Measurements from ENCODE around the gene LACTB. TPM values are rescaled to one million over a fixed set of nuclear protein-coding genes. Genes with fewer than 3 reads are reported as not detected.

The LACTB gene
- total and polyA plus RNA-seq, 2 experiments from 2014 or later, result 27.3 to 35.8 TPM

DNA sequence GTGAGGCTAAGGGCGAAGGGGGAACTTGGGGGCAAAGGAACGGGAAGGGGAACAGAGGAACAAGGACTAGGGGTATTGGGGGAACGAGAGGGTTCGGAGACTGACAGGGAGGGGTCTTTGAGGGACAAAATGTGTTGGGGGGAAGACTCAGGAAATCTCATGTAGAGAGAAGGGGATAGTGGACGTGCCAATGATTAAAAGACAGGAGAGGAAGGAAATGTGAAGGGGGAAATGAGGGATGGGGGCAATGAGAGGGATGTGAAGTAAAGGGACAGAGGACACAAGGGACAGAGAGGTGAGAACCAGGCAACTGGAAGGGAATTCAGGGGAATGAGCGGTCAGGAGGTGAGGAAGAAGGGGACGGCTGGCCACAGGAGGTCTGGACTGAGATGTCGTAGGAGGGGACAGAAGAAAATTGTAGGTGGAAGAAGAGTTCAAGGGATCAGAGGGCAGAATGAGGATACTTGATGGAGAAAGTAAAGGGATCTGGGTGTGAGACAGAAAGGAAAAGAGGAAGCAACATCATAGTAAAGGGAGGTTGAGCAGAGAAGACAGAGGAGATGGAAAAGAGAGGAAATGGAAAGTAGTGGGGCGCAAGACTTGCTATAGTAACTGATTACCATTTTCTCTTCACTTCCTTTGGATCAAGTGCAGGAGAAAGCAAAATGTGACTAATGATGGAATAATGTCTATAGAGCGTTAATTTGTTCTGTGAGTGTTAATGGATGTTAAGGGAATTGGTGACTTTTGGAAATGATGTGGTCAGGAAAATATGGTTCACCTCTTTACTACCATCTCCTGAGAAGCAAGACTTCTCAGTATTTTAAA lies 68.5 kb downstream of the LACTB start:
- H3K4me3 ChIP-seq, result peak overlapping the region; percentile 86
- no peaks in the 10 kb centered on the region for H3K36me3 ChIP-seq (ENCODE audit: low read depth)
- no peaks in the 10 kb centered on the region for H3K9me2 ChIP-seq (ENCODE audit: insufficient read depth)
- WGBS, 2 experiments (ENCODE audit: low coverage in 1 of 2, low lambda C conversion rate in 2 of 2, missing lambda C conversion rate in 2 of 2), result 1 to 3% methylated on average over 6 to 10 of the region's 10 CpGs
- in situ Hi-C loops (cut with MboI), result no loop called here
- H3K4me2 ChIP-seq (ENCODE audit: unreplicated experiment), result peak overlapping the region; percentile 85
- peaks cover 43% of the 10 kb centered on the region for H3F3A ChIP-seq (ENCODE audit: insufficient read depth)
- no peaks in the 10 kb centered on the region for H3K9me3 ChIP-seq (ENCODE audit: low read depth)
- DNase-seq, result peak; percentile 49
- TF ChIP-seq EZH2 (IDR thresholded peaks at IDR 0.05; ENCODE audit: insufficient read depth, poor library complexity, severe bottlenecking), result no peak
- TF ChIP-seq EZH2phosphoT487 (IDR thresholded peaks at IDR 0.05; ENCODE audit: insufficient read depth, low read depth), result no peak
- no peaks in the 10 kb centered on the region for H4K20me1 ChIP-seq (ENCODE audit: insufficient read depth)
- H3K4me1 ChIP-seq (ENCODE audit: insufficient read depth), result peaks cover 55% of the 10 kb centered on the region
- H3K27me3 ChIP-seq (replicated peaks; ENCODE audit: insufficient read depth), result no peaks in the 10 kb centered on the region
- peak overlapping the region; percentile 78 for H2AFZ ChIP-seq
- peak overlapping the region; percentile 83 for H3K9ac ChIP-seq
- peak overlapping the region; percentile 41 for H3K27ac ChIP-seq
- peaks cover 57% of the 10 kb centered on the region for H3K79me2 ChIP-seq (ENCODE audit: insufficient read depth)

DNA sequence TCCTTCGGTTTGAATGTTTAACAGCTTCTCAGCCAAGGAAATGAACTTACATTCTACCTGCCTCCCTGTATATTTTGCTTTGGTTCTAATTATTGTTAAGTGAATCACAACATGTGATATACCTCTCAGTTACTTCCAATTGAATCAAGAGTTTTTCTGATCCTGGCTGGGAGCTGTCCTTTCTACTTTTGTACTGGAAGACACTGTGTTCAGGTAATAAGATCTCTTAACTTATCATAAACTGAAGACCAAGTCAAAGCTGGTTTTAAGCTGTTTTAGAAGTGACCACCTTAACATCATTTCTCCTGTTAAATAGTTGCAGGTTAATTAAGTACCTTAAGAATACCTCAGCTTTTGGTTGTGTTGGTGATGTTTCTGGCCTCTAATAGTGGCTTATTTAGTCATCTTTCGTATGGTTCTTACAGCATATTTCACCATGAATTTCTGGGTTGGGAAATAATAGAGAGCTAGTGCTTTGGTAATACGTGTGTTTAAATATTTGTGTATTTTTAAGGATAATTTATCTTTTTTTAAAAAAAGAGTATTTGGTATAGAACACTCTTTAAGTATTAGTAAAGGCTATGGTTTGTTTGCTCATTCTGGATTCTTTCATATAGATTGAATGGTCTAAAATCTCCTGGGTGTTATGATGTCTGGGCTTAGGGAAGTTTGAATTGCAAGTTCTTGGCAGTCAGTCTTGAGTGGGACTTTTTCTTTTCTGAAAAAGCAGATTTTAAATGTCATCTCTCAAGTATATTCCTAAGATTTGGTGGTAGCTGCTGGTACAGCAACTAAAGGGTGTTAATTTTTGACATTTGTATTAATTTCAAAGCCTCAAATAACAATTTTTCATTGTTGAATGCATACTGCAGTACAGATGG lies 69.3 kb downstream of the LACTB start:
- peaks cover 36% of the 10 kb centered on the region for H3F3A ChIP-seq (ENCODE audit: insufficient read depth)
- peak; percentile 48 for DNase-seq
- H3K27ac ChIP-seq, result peak overlapping the region; percentile 41

More for the DNA sequence above, 69.3 kb downstream of the LACTB start:
- Histone ChIP-seq H3K4me1 (ENCODE audit: insufficient read depth) (peaks cover 46% of the 10 kb centered on the region), H3K27me3 (replicated peaks; ENCODE audit: insufficient read depth) (no peaks in the 10 kb centered on the region), H4K20me1 (ENCODE audit: insufficient read depth) (no peaks in the 10 kb centered on the region), H3K9me2 (ENCODE audit: insufficient read depth) (no peaks in the 10 kb centered on the region), H3K36me3 (ENCODE audit: low read depth) (no peaks in the 10 kb centered on the region), H3K4me2 (ENCODE audit: unreplicated experiment) (peak overlapping the region; percentile 85), H2AFZ (no peak overlapping the region), H3K79me2 (ENCODE audit: insufficient read depth) (peaks cover 66% of the 10 kb centered on the region), H3K4me3 (peak overlapping the region; percentile 86), H3K9ac (peak overlapping the region; percentile 83), H3K9me3 (ENCODE audit: low read depth) (no peaks in the 10 kb centered on the region)
- in situ Hi-C loops (cut with MboI), result no loop called here
- TF ChIP-seq EZH2phosphoT487 (IDR thresholded peaks at IDR 0.05; ENCODE audit: insufficient read depth, low read depth) (no peak), EZH2 (IDR thresholded peaks at IDR 0.05; ENCODE audit: insufficient read depth, poor library complexity, severe bottlenecking) (no peak)
- WGBS, 2 experiments (ENCODE audit: low coverage in 1 of 2, low lambda C conversion rate in 2 of 2, missing lambda C conversion rate in 2 of 2), result 60 to 62% methylated on average over 3 of the region's 3 CpGs

Other genes starting within 250 kb of the LACTB start
- 1,935 and 2,012 TPM in 2 replicates for gene TPM1, start 79.1 kb upstream of the LACTB start, total RNA-seq (2014; rRNA removed; shearing (Covaris generic))
- gene TPM1, start 79.1 kb upstream of the LACTB start, polyA plus RNA-seq (2016; fragmentation: Nextera tagmentation; extraction: Ambion mirVana), result 3,029 and 3,072 TPM in 2 replicates
- gene RPS27L, start 35.6 kb downstream of the LACTB start, total RNA-seq (2014; rRNA removed; shearing (Covaris generic)), result 110 and 151 TPM in 2 replicates
- gene RPS27L, start 35.6 kb downstream of the LACTB start, polyA plus RNA-seq (2016; fragmentation: Nextera tagmentation; extraction: Ambion mirVana), result 1,175 and 1,181 TPM in 2 replicates
- gene RAB8B, start 67.7 kb downstream of the LACTB start, total RNA-seq (2014; rRNA removed; shearing (Covaris generic)), result 54.3 and 54.6 TPM in 2 replicates
- 37.8 and 43.6 TPM in 2 replicates for gene RAB8B, start 67.7 kb downstream of the LACTB start, polyA plus RNA-seq (2016; fragmentation: Nextera tagmentation; extraction: Ambion mirVana)
- 15.8 and 18.6 TPM in 2 replicates for gene APH1B, start 155.7 kb downstream of the LACTB start, total RNA-seq (2014; rRNA removed; shearing (Covaris generic))
- 40.5 and 43.2 TPM in 2 replicates for gene APH1B, start 155.7 kb downstream of the LACTB start, polyA plus RNA-seq (2016; fragmentation: Nextera tagmentation; extraction: Ambion mirVana)

Data from GM23248 (cell line).